HEK293 (cell line): ENCODE data around the gene ITPA.

ENCODE experiments used
- CTCF ChIA-PET: fragments of 350-600 bp; formaldehyde crosslinking; extraction: SDS; loops from one replicate; lab custom pipeline; 2021; ENCODE audit warnings: antibody characterized with exemption; lab: Yijun Ruan, JAX
- POLR2A ChIA-PET: fragments of 300-600 bp; formaldehyde crosslinking; extraction: SDS; loops from one replicate; lab custom pipeline; 2020; ENCODE audit warnings: antibody characterized with exemption, inconsistent platforms; lab: Yijun Ruan, JAX
- H3K27ac ChIP-seq: fragments of 200-500 bp; sonication (Bioruptor generic); 2 replicates; pipeline ENCODE4 v1.5.1; 2014; ENCODE audit warnings: low read depth, low read length, control low read depth, inconsistent platforms; ENCODE audit errors: extremely low read depth
- H3K36me3 ChIP-seq, 2 experiments: fragments of 200-500 bp in 1 of 2; sonication (Bioruptor generic) in 1 of 2; 1 replicate in 1 of 2; 2 replicates in 1 of 2; pipeline ENCODE4 v1.5.1; 2014 to 2017; ENCODE audit warnings: inconsistent platforms in 2 of 2, low read length in 2 of 2; ENCODE audit not compliant: control insufficient read depth in 2 of 2, insufficient read depth in 1 of 2
- H3K4me1 ChIP-seq: fragments of 200-500 bp; sonication (Bioruptor generic); 2 replicates; pipeline ENCODE4 v1.5.1; 2014; ENCODE audit warnings: mild to moderate bottlenecking, low read length, inconsistent platforms; ENCODE audit not compliant: control insufficient read depth, insufficient read depth
- H3K4me3 ChIP-seq: 2 replicates; pipeline ENCODE4 v1.5.1; 2011; ENCODE audit warnings: low read depth, mild to moderate bottlenecking, control low read depth, low read length, moderate library complexity
- H3K9me3 ChIP-seq: fragments of 200-500 bp; sonication (Bioruptor generic); 2 replicates; pipeline ENCODE4 v1.5.1; 2014; ENCODE audit warnings: low read depth, low read length, inconsistent platforms; ENCODE audit not compliant: control insufficient read depth, insufficient read depth
- HIC1 ChIP-seq: fragments of 450-650 bp; formaldehyde crosslinking; IDR thresholded peaks from 2 replicates; pipeline ENCODE4 v1.5.1; 2016; ENCODE audit warnings: missing biosample characterization, missing genetic modification characterization
- KLF16 ChIP-seq: fragments of 450-650 bp; formaldehyde crosslinking; IDR thresholded peaks from 2 replicates; pipeline ENCODE4 v1.5.1; 2017; ENCODE audit warnings: missing biosample characterization, missing genetic modification characterization
- REPIN1 ChIP-seq: fragments of 450-650 bp; formaldehyde crosslinking; IDR thresholded peaks from 2 replicates; pipeline ENCODE4 v1.5.1; 2017; ENCODE audit warnings: missing biosample characterization, missing genetic modification characterization, low read depth
- WT1 ChIP-seq: fragments of 450-650 bp; formaldehyde crosslinking; IDR thresholded peaks from 2 replicates; pipeline ENCODE4 v1.5.1; 2016; ENCODE audit warnings: missing biosample characterization, missing genetic modification characterization
- ZBTB8A ChIP-seq: fragments of 450-650 bp; formaldehyde crosslinking; IDR thresholded peaks from 2 replicates; pipeline ENCODE4 v1.5.1; 2016; ENCODE audit warnings: missing biosample characterization, missing genetic modification characterization
- ZFP37 ChIP-seq: fragments of 450-650 bp; formaldehyde crosslinking; IDR thresholded peaks from 2 replicates; pipeline ENCODE4 v1.5.1; 2016; ENCODE audit warnings: missing biosample characterization, missing genetic modification characterization
- ZNF174 ChIP-seq: fragments of 450-650 bp; formaldehyde crosslinking; IDR thresholded peaks from 2 replicates; pipeline ENCODE4 v1.5.0; 2017; ENCODE audit warnings: missing biosample characterization, mild to moderate bottlenecking, missing genetic modification characterization
- ZNF24 ChIP-seq: fragments of 450-650 bp; formaldehyde crosslinking; IDR thresholded peaks from 2 replicates; pipeline ENCODE4 v1.5.1; 2016; ENCODE audit warnings: missing biosample characterization, missing genetic modification characterization
- ZNF394 ChIP-seq: fragments of 450-650 bp; formaldehyde crosslinking; IDR thresholded peaks from 2 replicates; pipeline ENCODE4 v1.5.1; 2016; ENCODE audit warnings: missing biosample characterization, missing genetic modification characterization, mild to moderate bottlenecking, moderate library complexity, borderline replicate concordance
- ZNF48 ChIP-seq: fragments of 450-650 bp; formaldehyde crosslinking; IDR thresholded peaks from 2 replicates; pipeline ENCODE4 v1.5.1; 2016; ENCODE audit warnings: missing biosample characterization, missing genetic modification characterization
- ZNF510 ChIP-seq: fragments of 450-650 bp; formaldehyde crosslinking; IDR thresholded peaks from 2 replicates; pipeline ENCODE4 v1.5.1; 2018; ENCODE audit warnings: mild to moderate bottlenecking, missing genetic modification characterization, missing biosample characterization; ENCODE audit not compliant: insufficient replicate concordance
- ZNF518A ChIP-seq: fragments of 450-650 bp; formaldehyde crosslinking; conservative IDR thresholded peaks from 2 replicates; pipeline ENCODE4 v1.5.1; 2016; ENCODE audit warnings: low read depth, missing biosample characterization, missing genetic modification characterization
- ZNF558 ChIP-seq: fragments of 450-650 bp; formaldehyde crosslinking; IDR thresholded peaks from 2 replicates; pipeline ENCODE4 v1.5.1; 2016; ENCODE audit warnings: missing biosample characterization, missing genetic modification characterization
- ZNF561 ChIP-seq: fragments of 450-650 bp; IDR thresholded peaks from 2 replicates; pipeline ENCODE4 v1.5.1; 2018; ENCODE audit warnings: missing biosample characterization, missing genetic modification characterization, borderline replicate concordance
- ZNF585B ChIP-seq: fragments of 450-650 bp; formaldehyde crosslinking; IDR thresholded peaks from 2 replicates; pipeline ENCODE4 v1.5.1; 2016; ENCODE audit warnings: missing biosample characterization, missing genetic modification characterization
- ZNF629 ChIP-seq: fragments of 450-650 bp; formaldehyde crosslinking; IDR thresholded peaks from 2 replicates; pipeline ENCODE4 v1.5.1; 2017; ENCODE audit warnings: missing biosample characterization, missing genetic modification characterization
- ZNF677 ChIP-seq: fragments of 450-650 bp; IDR thresholded peaks from 2 replicates; pipeline ENCODE4 v1.5.0; 2018; ENCODE audit warnings: missing biosample characterization, mild to moderate bottlenecking, missing genetic modification characterization, moderate library complexity
- ZNF701 ChIP-seq: fragments of 450-650 bp; formaldehyde crosslinking; IDR thresholded peaks from 2 replicates; pipeline ENCODE4 v1.5.1; 2016; ENCODE audit warnings: missing biosample characterization, missing genetic modification characterization
- ZNF747 ChIP-seq: fragments of 450-650 bp; formaldehyde crosslinking; IDR thresholded peaks from 2 replicates; pipeline ENCODE4 v1.5.1; 2016; ENCODE audit warnings: missing biosample characterization, missing genetic modification characterization
- ZNF791 ChIP-seq: fragments of 450-650 bp; formaldehyde crosslinking; IDR thresholded peaks from 2 replicates; pipeline ENCODE4 v1.5.1; 2016; ENCODE audit warnings: missing biosample characterization, missing genetic modification characterization
- ZNF837 ChIP-seq: fragments of 450-650 bp; formaldehyde crosslinking; IDR thresholded peaks from 2 replicates; pipeline ENCODE4 v1.5.1; 2016; ENCODE audit warnings: missing biosample characterization, missing genetic modification characterization
- ZSCAN16 ChIP-seq: fragments of 450-650 bp; formaldehyde crosslinking; IDR thresholded peaks from 2 replicates; pipeline ENCODE4 v1.5.1; 2016; ENCODE audit warnings: missing biosample characterization, missing genetic modification characterization
- TF ChIP-seq, protein P1 (sequence below): fragments of 450-650 bp; formaldehyde crosslinking; IDR thresholded peaks from 2 replicates; pipeline ENCODE4 v1.5.1; 2016; ENCODE audit warnings: missing biosample characterization, missing genetic modification characterization

Gene ITPA

GRCh38 chr20:3166338-3166912 lies 42.9 kb upstream of the ITPA start:
- Histone ChIP-seq H3K4me3 (no peak overlapping the region), H3K9me3 (no peaks in the 10 kb centered on the region), H3K4me1 (no peaks in the 10 kb centered on the region), H3K27ac (no peak overlapping the region), H3K36me3 (peaks cover 0 to 2% of the 10 kb centered on the region in 2 experiments; a peak in 1 of 3 replicates)
- ChIA-PET CTCF (no interaction called here), POLR2A (no interaction called here)
- TF ChIP-seq, protein P1, sequence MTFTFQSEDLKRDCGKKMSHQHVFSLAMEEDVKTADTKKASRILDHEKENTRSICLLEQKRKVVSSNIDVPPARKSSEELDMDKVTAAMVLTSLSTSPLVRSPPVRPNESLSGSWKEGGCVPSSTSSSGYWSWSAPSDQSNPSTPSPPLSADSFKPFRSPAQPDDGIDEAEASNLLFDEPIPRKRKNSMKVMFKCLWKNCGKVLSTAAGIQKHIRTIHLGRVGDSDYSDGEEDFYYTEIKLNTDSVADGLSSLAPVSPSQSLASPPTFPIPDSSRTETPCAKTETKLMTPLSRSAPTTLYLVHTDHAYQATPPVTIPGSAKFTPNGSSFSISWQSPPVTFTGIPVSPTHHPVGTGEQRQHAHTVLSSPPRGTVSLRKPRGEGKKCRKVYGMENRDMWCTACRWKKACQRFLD (tag by site-specific recombination) = no peak
- no peak for TF ChIP-seq ZNF510 (tag by site-specific recombination)
- TF ChIP-seq ZSCAN16 (tag by site-specific recombination) = no peak
- no peak for TF ChIP-seq ZNF24 (tag by site-specific recombination)
- no peak for TF ChIP-seq ZNF585B (tag by site-specific recombination)
- no peak for TF ChIP-seq ZNF558 (tag by site-specific recombination)
- no peak for TF ChIP-seq ZNF837
- no peak for TF ChIP-seq ZNF561
- TF ChIP-seq ZNF174 (tag by site-specific recombination) = no peak

GRCh38 chr20:3166913-3167342 lies 42.4 kb upstream of the ITPA start:
- Histone ChIP-seq H3K9me3 (no peaks in the 10 kb centered on the region), H3K4me3 (no peak overlapping the region), H3K36me3 (peaks cover 0 to 2% of the 10 kb centered on the region in 2 experiments; a peak in 1 of 3 replicates), H3K27ac (no peak overlapping the region), H3K4me1 (no peaks in the 10 kb centered on the region)
- ChIA-PET POLR2A (no interaction called here), CTCF (no interaction called here)
- TF ChIP-seq HIC1 (peak; percentile 65), ZNF791 (tag by site-specific recombination) (no peak)

GRCh38 chr20:3167738-3168078 lies 41.6 kb upstream of the ITPA start:
- ChIA-PET CTCF (interaction anchor here (0.7 kb wide), 1 partner anchor 57 kb away, joined by 3 read pairs; no protein-coding TSS in a partner anchor), POLR2A (interaction anchor here (0.6 kb wide), 1 partner anchor 111 kb away, joined by 4 read pairs; no protein-coding TSS in a partner anchor)
- Histone ChIP-seq H3K4me1 (no peaks in the 10 kb centered on the region), H3K27ac (no peak overlapping the region), H3K36me3 (peaks cover 0 to 2% of the 10 kb centered on the region in 2 experiments; a peak in 1 of 3 replicates), H3K4me3 (no peak overlapping the region), H3K9me3 (no peaks in the 10 kb centered on the region)
- TF ChIP-seq ZNF791 (tag by site-specific recombination) = no peak
- TF ChIP-seq ZNF48 (tag by site-specific recombination) = no peak
- no peak for TF ChIP-seq ZNF518A (tag by site-specific recombination)
- TF ChIP-seq ZBTB8A (tag by site-specific recombination) = no peak
- no peak for TF ChIP-seq ZNF394 (tag by site-specific recombination)
- no peak for TF ChIP-seq REPIN1 (tag by site-specific recombination)
- no peak for TF ChIP-seq ZNF677 (tag by site-specific recombination)
- TF ChIP-seq KLF16 (tag by site-specific recombination) = no peak
- no peak for TF ChIP-seq ZNF747 (tag by site-specific recombination)
- no peak for TF ChIP-seq ZFP37 (tag by site-specific recombination)
- TF ChIP-seq WT1 (tag by site-specific recombination) = no peak
- no peak for TF ChIP-seq ZNF629 (tag by site-specific recombination)
- TF ChIP-seq ZNF174 (tag by site-specific recombination) = no peak
- no peak for TF ChIP-seq ZNF701 (tag by site-specific recombination)
